Astrocyte (in vitro differentiated cells and primary cell): ENCODE data around the gene THUMPD2.

Experiments
- EZH2 ChIP-seq: IDR thresholded peaks from 2 replicates; pipeline ENCODE4 v1.6.1; 2012; ENCODE audit warnings: mild to moderate bottlenecking, low read length, inconsistent platforms; ENCODE audit not compliant: insufficient read depth
- TF ChIP-seq, protein P1 (sequence below): IDR thresholded peaks from 2 replicates; pipeline ENCODE4 v1.5.1; 2011; ENCODE audit warnings: low read depth, mild to moderate bottlenecking, inconsistent platforms, low read length, moderate library complexity; ENCODE audit not compliant: insufficient read depth

- TF ChIP-seq, protein P1, sequence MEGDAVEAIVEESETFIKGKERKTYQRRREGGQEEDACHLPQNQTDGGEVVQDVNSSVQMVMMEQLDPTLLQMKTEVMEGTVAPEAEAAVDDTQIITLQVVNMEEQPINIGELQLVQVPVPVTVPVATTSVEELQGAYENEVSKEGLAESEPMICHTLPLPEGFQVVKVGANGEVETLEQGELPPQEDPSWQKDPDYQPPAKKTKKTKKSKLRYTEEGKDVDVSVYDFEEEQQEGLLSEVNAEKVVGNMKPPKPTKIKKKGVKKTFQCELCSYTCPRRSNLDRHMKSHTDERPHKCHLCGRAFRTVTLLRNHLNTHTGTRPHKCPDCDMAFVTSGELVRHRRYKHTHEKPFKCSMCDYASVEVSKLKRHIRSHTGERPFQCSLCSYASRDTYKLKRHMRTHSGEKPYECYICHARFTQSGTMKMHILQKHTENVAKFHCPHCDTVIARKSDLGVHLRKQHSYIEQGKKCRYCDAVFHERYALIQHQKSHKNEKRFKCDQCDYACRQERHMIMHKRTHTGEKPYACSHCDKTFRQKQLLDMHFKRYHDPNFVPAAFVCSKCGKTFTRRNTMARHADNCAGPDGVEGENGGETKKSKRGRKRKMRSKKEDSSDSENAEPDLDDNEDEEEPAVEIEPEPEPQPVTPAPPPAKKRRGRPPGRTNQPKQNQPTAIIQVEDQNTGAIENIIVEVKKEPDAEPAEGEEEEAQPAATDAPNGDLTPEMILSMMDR = no peak
- no peak for TF ChIP-seq EZH2
These were observed 71.1 kb downstream of the THUMPD2 start for GRCh38 chr2:39708003-39708402.
